HUDEP-2 (cell line): ENCODE results near the gene SLC41A3.

Source experiments
- DNase-seq, 76 experiments: peaks; one replicate each; lab custom pipeline; 2025; ENCODE audit not compliant: unreplicated experiment in 76 of 76; lab: John Stamatoyannopoulos, UW

The SLC41A3 gene

DNA sequence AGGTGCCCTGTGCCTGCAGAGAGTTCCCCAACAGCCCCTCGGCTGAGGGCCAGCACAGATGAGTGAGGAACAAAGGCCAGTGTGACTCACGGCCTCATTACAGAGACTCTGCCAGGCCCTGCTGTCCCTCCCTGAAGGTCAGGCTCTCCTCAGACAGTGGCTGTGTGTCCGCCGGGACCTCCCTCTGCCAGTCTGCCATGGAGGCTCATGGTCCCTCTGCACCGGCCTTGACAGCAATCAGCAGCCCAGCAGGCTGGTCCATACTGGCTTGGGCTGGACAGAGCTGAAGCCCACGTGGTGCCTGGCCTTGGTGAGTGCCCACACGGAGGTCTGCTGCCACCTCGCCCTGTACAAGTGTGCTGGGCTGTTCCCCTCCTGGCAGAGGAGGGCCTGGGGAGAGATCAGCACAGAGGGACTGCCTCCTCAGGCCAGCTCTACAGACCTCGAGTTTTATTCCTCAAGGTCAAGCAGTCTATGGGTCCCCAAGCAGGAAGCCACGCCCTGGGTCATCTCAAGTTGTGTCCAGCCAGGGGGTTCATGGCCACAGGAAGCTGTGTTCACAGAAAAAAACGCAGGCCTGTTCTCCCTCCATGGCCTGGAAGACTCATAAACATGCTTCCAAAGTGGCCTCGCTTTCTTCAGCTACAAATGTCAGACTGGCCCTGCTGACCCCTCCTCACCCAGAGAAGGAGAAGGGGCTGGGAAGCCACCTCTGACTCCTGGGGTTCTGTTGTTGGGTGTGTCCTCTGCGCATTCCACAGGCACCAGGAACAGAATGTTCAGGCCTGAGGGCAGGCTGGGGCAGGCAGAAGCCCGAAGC lies 27.0 kb downstream of the SLC41A3 start:
- DNase-seq = no peak

DNA sequence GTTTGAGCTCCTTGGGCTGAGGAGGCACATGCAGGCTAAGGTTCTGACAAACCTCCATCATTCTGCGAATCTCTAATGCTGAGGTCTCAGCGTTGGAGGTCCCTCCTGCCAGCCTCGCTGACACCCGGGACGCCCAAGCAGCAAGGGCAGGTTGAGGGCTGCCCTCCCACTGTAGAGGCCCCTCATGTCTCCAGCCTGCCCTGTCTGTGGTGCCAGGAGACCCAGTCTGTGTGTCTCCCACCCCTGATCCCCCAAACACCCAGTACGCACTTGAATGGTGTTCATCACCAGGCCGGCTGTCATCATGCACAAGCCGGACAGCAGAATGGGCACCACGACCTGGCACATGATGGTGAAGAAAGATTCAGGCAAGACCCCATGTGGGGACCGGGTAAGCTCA lies 27.8 kb downstream of the SLC41A3 start:
- DNase-seq = no peak

DNA sequence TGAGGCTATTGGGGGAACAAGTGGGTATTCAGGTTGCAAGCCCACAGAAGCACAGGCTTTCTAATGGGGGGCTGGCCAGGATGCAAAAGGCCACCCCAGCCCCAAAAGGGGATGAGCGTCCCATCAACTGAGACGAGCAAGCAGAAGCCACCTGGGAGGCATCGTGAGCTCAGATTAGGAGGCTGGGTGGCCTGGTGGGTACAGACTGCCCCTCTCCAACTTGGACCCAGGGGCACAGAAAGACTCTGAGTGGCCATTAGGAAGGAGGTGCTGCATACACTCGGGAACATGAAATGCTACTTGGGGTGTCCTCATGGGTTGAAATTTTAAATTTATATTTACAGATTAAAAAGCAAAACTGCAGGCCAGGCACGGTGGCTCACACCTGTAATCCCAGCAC lies 29.1 kb downstream of the SLC41A3 start:
- no peak for DNase-seq

DNA sequence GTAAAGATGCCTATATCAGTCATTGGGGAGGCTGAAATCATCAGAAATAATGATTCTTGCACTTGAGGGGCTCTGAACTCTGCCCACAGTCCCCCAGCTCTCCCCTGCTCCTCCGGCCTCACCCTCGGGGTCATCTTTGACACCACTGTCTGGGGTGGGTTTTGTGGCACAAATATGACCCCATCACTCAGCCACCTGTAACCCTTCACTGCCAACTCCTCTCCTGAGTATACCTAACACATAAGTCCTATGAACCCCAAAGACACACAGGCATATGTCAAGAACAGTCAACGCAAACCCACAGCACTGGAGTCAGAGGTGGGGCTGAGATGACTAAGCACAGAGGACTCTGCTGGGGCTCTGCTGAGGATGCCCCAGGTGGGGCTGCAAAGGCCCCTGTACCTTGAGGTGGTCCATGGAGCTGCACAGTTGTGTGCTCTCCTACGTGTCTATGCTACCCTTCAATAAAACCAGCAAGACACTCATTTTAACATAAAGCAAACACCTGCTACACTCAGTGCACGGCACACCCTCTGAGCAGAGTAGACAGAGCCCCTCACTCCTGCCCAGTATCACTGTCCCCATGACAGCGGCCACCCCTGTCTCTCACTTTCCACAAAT lies 29.9 kb downstream of the SLC41A3 start:
- DNase-seq = no peak

DNA sequence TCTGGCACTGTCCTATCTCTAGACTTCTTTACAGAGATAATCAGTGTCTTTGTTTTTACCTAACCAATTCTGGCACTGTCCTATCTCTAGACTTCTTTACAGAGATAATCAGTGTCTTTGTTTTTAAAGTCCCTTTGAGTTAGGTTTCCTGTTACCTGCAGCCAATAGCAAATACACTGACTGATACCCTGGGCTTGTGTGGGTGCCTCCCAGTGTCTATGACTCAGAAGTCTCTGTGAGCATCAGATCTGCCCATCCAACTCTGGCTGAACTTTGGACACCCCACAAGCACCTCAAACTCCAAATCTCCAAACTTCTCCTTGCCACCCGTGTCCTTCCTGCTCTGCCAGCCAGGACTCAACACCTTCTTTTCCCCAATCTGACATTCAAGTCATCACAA lies 30.4 kb downstream of the SLC41A3 start:
- peak in 1 of 76 experiments; percentile 1 for DNase-seq

DNA sequence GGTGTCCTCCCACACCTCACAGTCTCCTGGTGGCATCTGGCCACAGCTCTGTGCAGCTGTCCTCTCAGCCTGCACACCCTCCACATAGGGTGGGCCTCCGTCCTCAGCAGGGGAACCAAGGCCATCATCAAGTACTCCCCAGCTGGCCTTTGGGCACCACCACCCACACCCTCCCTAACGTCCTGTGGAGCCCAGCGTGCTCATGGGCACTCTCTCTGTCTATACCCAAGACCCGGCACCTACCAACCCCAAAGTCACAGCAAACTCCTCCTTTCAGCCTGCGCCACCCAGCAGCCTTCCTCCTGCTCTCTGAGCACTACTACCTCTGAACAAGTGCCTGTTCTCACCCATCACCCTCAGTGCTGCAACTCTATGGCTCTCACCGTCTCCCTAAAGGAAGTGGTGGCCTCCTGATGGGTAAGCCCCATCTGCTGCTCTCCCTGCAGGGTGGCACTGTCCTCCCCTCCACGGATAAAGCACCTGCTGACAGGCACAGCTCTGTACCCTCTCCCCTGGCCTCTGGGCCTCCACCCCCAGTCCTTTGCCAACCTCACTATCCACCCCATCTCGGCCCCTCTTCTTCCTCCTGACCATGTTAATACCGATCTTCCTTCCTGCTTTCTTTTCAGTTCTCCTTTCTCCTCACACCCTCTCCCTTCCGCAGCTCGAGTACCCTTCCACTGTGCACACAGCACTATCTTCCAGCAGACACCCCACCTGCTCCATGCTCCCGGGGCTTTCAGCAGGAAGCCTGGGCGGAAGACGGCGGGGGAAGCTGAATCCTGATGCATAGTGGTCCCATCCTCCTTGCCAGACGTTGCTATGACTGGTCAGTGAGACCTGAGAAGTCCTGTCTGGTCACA lies 31.5 kb downstream of the SLC41A3 start:
- DNase-seq = no peak

DNA sequence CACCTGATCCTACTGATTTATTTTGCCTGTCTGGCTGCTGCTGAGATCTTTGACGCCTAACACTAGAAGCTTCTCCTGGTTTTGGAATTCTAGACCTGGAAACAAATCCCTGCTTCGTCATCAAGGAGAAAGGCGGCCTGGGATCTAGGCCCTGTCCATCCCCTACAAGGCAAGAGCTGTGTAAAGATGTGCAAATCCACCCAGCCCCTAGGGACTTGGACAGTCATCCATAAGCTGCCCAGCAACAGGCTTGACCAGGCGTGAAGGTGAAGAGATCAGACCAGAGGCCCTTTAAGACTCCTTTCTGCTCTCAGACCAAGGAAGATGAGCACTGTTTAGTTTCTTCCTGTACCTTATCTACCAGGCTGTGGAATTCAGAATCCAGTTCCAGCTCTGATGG lies 32.2 kb downstream of the SLC41A3 start:
- no peak for DNase-seq

DNA sequence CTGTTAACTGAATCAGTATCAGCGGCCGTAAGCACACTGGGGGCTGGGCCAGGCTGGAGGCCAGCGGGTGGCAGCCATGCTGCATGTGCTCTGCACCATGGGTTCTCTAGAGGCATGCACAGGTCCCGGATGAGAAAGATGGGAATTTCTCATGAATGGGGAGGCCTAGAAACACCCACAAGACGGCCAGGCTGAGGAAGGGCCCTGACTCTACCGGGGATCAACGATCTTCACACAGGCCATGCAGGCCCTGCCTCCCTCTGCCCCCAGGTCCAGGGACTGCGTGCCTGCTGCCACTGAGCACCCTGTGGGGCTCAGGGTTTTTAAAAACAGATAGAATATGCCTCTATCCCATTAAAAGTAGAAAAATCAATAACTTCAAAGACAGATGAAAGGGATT lies 32.7 kb downstream of the SLC41A3 start:
- no peak for DNase-seq

DNA sequence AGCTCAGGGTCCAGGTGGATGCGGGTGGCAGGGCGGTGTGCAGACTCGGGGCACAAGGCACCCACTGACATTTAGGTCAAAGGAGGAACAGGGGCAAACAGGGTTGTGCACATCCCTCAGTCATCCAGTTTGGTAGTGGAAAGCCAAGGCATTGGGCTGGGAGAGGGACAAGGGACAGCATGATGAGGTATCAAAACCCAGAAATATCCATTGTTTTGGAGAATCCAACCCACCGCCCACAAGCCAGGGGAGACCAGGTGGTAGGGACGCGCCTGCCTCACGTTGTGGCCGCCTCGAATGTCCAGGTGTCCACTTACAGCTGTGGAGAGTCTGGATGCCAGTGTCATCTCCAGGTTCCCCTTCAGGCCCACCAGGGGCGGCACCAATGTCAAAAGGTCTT lies 33.3 kb downstream of the SLC41A3 start:
- no peak for DNase-seq

DNA sequence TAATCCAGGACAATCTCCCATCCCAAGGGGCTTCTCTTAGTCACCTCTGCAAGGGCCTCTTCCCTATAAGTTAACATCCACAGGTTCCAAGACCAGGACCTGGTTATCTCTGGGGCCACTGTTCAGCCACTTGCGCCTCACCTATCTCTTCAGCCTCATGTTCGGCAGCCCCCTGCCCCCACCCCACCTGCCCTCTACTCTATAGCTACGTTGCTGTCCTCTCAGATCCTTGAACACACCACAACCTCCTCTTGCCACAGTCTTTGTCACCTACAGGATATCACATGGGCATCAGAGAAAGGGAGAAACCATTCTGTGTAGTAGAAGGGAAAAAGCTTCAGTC lies 33.9 kb downstream of the SLC41A3 start:
- no peak for DNase-seq

DNA sequence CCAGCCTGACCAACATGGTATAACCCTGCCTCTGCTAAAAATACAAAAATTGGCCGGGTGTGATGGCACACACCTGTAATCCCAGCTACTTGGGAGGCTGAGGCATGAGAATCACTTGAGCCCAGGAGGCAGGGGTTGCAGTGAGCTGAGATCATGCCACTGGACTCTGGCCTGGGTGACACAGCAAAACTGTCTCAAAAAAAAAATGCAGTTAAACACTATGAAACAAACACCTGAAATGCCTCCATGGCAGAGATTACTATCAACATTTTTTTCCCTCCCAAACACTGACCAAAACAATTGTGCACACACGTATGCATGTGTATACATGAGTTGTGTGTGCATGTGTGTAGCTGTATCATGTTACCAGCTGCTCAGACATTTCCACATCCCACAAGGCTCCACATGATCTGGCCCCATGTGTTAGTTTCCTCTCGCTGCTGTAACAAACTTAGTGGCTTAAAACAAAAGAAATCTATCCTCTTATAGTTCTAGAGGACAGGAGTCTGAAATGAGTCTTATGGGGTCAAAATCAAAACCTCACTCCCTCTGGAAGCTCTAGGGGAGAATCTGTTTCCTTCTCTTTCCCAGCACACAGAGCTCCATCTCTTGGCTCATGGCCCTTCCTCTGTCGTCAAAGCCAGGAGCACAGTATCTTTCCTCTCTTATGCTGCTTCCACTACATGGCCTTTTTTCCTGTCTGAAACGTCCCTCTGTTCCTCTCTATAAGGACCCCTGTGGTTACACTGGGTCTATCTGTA lies 34.5 kb downstream of the SLC41A3 start:
- no peak for DNase-seq

DNA sequence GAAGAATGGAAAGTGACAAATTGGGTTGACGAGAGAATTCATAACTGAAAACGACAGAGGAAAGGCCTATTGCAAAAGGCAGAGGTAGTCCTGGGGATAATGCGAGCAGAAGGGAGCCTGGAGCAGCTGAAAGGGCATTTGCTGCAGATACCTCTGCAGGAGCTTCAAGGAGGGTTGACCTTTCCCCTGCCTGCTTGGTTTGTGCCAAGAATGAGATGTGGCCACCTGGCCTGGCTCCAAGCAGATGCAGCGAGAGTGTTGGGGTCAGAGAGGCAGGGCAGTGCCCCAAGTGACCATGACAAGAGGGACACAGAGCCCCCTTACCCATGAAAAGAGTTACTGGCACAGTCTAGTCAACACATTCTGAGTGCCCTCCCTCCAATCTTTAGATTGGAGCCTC lies 43.5 kb downstream of the SLC41A3 start:
- DNase-seq = no peak

DNA sequence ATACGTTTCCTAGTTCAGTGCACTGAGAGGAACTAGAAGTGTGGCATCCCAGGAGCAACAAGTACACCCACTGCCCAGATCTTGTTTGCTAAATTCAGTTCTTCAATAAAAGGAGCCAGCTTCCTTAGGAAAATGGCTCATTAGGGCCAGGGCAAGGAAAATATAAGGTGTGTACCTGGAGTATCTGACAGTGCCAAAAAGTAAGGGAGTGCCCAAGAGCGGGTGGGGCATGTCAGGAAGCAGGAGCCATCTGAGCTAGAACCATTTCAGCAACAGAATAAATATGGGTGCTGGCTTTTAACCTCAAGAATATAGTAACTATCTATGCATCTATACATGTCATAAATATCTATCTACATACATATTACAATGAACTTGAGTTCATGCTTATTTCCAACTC lies 44.1 kb downstream of the SLC41A3 start:
- no peak for DNase-seq

DNA sequence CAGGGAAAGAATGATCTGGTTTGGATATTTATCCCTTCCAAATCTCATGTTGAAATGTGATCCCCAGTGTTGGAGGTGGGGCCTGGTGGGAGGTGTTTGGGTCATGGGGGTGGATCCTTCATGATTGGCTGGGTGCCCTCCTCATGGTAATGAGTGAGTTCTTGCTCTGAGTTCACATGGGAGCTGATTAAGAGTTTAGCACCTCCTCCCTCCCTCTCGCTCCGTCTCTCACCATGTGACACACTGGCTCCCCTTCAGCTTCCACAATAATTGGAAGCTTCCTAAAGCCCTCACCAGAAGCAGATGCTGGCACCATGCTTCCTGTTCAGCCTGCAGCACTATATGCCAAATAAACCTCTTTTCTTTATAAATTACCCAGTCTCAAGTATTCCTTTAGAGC lies 45.1 kb downstream of the SLC41A3 start:
- peak in 1 of 76 experiments; percentile 3 for DNase-seq

DNA sequence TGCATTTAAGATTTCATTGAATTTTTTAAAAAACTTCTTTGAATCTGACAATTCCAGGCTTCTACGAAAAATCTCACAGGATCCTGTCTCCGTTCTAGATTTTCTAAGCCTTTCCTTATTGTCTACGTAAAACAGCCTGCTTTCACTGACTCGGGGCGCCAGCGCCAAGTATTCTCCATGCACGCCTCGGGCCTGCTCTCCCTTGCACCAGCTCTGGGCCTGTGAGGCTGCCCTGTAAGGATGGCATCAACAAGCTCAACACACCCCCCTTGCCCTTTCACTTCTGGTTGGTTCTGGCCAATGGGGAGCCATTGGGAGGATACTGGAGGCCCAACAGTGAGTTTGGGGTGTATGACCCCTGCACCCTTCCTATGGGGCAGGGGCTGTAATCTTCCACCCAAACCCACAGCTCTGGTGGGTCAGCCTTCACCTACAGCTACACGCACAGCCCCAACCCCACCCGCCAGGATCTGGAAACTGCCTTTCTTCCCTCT lies 47.8 kb downstream of the SLC41A3 start:
- DNase-seq = no peak

DNA sequence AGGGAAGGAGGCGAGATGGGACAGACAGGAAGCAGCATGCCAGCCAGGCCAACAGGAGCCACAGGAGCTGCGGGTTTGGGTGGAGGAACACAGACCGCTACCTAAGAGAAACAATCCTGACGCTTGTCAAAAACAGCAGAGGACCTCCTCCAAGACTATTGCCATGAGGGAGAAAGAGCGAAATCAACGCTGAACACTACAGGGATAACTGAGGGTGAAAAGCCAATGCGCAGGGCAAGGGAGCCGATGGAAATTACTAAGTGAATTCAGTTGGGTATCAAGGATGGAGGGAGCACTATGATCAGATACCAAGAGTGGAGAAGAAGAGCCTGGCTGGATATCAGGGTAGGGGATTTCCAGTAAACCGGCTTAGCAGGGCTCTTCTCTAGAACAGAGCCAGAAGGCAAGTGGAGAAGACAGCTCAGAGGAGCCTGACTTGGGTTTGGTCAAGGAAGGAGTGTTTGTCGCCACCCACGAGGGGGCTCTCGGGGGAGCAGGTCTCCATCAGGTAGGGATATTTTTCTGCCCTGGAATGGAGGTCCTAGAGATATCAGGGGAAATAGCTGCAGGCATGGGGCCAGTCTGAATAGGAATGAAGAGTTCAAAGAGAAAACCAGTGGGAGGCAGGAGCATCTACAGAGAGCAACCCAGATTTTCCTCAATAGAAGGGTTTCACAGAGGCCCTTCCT lies 48.4 kb downstream of the SLC41A3 start:
- no peak for DNase-seq

DNA sequence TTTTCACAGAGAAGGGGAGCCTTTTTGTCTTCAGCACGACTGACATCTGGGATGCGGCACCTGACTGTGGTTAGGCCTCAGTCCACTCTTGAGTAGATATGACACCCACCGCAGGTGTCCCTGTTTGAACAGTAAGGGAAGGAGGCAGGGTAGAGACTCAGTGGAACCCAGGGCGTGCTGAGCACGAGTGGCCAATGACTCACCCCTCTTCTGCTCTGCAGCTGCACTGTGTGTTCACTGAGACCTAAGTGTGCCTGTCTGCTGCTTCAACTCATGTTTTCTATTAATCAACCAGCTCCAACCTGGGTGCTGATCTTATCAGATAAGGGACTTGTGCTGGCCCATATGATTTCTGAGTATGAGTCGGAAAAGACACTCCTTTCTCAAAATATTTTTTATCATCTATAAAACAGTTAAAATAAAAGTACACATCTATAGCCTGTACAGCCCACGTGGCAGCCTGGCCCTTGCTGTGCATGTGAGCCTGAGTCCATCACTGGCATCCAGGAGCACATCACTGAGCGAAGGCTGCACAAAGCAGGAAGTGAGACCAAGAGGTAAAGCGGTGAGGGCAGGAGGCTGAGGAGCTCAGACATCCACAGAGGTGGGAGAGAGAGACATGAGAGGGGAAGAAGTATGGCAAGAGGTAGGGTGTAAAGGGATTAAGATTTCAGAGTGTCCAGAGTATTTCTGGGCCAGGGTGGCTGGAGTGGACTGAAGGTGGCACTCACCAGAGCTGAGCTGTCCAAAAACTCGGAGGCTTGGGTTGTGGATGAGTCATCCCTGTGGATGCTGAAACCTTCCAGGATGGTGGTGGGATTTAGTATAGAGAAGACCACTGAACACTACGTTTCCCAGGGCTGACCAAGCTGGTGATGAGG lies 49.2 kb downstream of the SLC41A3 start:
- peak in 10 of 76 experiments; percentile 1 to 55 (median 10) for DNase-seq

DNA sequence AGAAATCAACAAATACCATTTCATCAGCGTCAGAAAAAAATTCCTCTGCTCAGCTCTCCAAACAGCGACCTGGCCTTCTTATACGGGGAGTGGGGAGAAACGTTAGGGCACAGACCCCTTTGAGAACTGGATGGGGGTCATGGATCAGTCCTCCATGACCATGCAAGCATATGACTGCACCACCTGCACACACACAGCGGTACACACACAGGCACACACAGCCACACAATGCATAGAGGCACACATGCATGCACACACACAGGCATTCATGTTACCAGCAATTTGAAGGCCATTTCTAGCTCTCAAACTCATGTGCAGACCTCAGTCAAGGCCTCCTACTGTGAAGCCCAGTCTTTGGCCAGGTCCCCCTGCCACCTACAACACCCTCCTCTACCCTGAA lies 50.2 kb downstream of the SLC41A3 start:
- no peak for DNase-seq

DNA sequence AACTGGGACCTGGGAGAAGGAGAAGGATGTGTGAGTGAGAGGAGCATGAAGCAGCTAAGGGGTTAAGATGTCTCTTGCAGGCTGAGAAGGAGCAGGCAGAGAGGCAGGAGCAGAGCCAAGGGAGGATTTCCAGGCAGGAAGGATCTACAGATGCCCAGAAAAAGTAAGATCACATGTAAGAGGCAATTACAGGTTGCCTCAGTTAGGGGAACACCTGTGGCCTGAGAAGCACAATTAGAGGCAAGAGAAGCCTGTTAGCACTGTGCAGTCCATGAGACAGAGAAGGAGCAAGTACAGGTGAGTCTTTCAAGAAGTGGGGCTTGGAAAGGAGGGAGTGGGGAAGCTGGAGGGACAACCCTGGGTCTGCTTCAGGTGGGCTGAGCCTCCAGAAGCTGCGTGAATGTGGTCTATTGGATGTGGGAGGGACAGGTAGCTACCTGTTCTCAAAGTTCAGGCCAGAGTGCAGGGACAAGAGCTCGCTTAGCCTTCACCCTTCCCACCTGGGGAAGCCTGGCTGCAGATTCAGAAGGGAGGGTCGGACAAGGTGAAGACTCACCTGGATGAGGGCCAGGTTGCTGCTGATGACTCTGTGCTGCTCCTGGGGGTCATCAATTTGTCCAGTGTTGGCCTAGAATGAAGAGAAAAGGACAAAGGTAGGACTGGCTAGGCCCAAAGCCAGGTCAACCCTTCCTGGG lies 50.7 kb downstream of the SLC41A3 start:
- no peak for DNase-seq
